Left ventricle myocardium superior (tissue), 1 donor: Measurements from ENCODE around the gene FXR1. TPM values are rescaled to one million over a fixed set of nuclear protein-coding genes. Genes with fewer than 3 reads are reported as not detected.
"Not testable (repeated sequence)": the region's sequence is repeated elsewhere in the genome, so short reads cannot be mapped to it uniquely, and the experiment has no call there.

Experiments used
- ATAC-seq: fragments of 200-7000 bp; cut with Tn5 transposase; one replicate; pipeline ENCODE4 v1.9.1; 2020; ENCODE audit warnings: mild to moderate bottlenecking, moderate library complexity
- DNase-seq: peaks from one replicate; pipeline ENCODE4 v3.0.0-alpha.2; 2020
- intact Hi-C: fragments of 100-400 bp; cut with micrococcal nuclease; formaldehyde crosslinking; loops from one replicate; pipeline ENCODE4 v1.11.0; 2022
- total RNA-seq: library from RNA; stranded (reverse); fragmentation: NEBNext Ultra II Directional; extraction: Animal tissue kit (Norgen Biotek cat#: 25700); gene quantifications from one replicate; pipeline ENCODE4 v1.2.1, GENCODE V29; 2021
- donor health status: DM: no; HTN: yes; CAD: no; lungs with severe emphysema.

FXR1 gene
- total RNA-seq, 1 donor from 2014 or later = 328 TPM

- ATAC-seq (no peak), DNase-seq (no peak)
- intact Hi-C loops = loop anchor here (10.0 kb wide), 1 partner anchor 55 kb away; the partner anchor contains the start of gene DNAJC19
Measured at GRCh38 chr3:180929376-180929775, 16.9 kb downstream of the FXR1 start.

DNA sequence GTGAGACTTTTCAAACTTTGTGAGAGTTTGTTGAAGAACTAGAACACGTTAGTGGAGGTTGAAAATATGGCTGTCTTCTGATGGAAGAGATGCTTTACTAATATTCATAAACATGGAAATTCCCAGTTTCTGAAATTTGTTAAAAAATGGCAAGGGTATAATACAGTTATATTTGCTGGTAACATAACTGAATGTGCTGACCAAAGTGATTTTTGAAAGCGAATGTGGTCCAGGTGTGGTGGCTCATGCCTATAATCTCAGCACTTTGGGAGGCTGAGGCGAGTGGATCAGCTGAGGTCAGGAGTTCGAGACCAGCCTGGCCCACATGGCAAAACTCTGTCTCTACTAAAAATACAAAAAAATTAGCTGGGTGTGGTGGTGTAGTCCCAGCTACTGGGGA is 18.1 kb downstream of the FXR1 start:
- intact Hi-C loops = no loop called here
- DNase-seq = no peak
- no peak for ATAC-seq

GRCh38 chr3:180932819-180933218 is 20.3 kb downstream of the FXR1 start:
- ATAC-seq (no peak), DNase-seq (no peak)
- intact Hi-C loops = no loop called here

- intact Hi-C loops = no loop called here
Measured at GRCh38 chr3:180934638-180935037, 22.2 kb downstream of the FXR1 start.

GRCh38 chr3:180940826-180941225 is 28.4 kb downstream of the FXR1 start:
- intact Hi-C loops = no loop called here
- no peak for DNase-seq
- ATAC-seq = no peak

More at GRCh38 chr3:180934638-180935037, 22.2 kb downstream of the FXR1 start:
- no peak for DNase-seq
- no peak for ATAC-seq

GRCh38 chr3:180947761-180948390 is 35.4 kb downstream of the FXR1 start:
- DNase-seq = no peak
- intact Hi-C loops = no loop called here
- no peak for ATAC-seq

- intact Hi-C loops = no loop called here
- no peak for DNase-seq
Measured at GRCh38 chr3:180959691-180960090, 47.2 kb downstream of the FXR1 start.

DNA sequence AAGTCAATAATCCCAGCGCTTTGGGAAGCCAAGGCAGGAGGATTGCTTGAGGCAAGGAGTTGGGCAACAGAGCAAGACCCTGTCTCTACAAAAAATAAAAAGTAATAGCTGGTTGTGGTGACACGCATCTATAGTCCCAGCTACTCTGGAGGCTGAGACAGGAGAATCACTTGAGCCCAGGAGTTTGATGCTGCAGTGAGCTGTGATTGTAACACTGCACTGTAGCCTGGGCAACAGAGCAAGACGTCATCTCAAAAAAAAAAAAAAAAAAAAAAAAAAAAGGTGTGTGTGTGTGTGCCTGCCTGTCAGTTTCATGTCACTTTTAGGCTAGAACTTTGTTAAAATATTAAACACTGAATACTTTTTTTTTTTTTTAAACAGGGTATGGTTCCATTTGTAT is 48.6 kb downstream of the FXR1 start:
- DNase-seq (no peak), ATAC-seq (no peak)
- intact Hi-C loops = no loop called here

More at GRCh38 chr3:180959691-180960090, 47.2 kb downstream of the FXR1 start:
- ATAC-seq = no peak

DNA sequence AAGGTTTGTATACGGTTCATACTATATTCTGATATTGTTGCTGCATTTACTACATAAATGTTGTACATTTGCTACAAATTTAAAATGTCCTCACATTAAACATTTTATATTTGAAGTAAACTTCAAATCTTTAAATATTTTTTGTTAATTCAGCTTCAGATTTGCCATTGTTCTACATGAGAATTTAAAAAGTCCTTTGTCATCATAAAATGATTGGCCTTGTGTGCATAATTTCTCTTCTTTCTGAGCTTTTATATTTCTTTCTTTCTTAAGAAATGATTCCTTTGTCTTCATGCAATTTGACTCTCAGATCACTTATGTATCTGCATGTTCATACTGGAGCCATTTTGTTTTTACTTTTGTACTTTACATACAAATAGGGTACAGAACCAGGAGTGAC is 49.1 kb downstream of the FXR1 start:
- intact Hi-C loops = no loop called here
- DNase-seq (no peak), ATAC-seq (no peak)

DNA sequence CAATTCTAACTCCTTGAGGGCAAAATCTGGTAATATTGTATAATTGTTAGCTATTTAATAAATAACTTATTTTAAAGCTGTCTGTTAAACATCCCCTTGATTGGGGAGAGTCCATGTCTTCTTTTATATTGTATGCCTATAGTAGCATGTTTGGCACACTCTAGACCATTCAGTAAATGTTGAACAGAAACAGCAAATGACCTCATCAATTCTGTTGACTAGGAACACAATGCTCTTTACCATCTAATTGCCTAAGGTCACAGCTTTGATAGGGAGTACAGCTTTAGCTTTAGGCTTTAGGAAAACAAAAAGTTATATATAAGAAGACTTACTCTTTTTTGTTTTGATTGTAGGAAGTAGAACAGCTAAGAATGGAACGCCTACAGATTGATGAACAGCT is 50.1 kb downstream of the FXR1 start:
- ATAC-seq (peak; percentile 33), DNase-seq (no peak)
- intact Hi-C loops = no loop called here

DNA sequence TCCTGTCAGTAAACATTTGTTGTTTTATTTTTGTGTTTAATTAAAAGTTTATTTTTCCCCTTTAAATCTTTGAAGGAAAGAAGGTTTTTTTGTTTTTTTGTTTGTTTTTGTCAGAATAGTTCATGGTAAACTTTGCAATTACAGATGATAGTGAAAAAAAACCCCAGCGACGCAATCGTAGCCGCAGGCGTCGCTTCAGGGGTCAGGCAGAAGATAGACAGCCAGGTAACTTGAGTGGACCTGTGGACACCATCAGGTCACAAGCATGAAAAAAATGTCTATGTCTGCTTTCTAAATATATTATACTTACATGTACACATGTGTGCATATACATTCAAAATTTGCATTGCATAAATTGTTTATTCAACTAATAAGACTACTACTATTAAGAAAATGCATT is 58.5 kb downstream of the FXR1 start:
- ATAC-seq = no peak
- intact Hi-C loops = no loop called here
- peak; percentile 23 for DNase-seq

GRCh38 chr3:180973543-180973942 is 61.1 kb downstream of the FXR1 start:
- ATAC-seq = no peak
- intact Hi-C loops = no loop called here
- no peak for DNase-seq

DNA sequence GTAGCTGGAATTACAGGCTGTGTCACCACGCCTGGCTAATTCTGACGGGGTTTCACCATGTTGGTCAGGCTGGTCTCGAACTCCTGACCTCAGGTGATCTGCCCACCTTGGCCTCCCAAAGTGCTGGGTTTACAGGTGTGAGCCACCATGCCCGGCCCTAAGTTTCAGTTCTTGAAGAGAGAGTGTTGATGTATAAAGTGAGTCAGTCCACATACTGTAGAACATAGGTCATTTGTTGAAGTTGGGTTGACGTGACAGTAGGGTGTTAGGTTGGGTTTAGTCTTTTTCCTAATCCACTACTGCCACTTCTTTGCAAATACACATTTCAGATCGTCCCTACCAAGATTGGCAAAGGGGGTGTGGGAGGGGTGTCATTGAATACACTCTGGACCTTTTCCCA is 61.8 kb downstream of the FXR1 start:
- ATAC-seq (peak; percentile 18), DNase-seq (no peak)
- intact Hi-C loops = no loop called here

DNA sequence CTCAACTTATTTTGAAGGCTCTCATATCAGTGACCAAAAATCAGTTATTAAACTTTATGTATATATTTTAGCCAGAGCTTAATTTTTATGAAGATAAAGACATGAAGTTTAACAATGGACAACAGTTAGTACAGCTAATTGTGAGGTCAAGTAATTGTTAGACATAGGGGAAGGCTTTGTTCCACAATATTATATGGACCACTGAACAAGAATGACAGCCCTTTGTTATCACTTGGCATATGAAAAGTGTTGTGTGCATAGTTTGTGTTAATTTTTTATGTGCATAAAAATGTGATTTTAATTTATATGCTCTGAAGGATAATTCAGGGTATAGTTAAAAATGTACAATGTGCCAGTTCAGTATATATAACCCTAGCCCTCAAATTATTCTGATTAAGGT is 65.0 kb downstream of the FXR1 start:
- intact Hi-C loops = no loop called here
- DNase-seq (no peak), ATAC-seq (no peak)

GRCh38 chr3:180979961-180980360 is 67.5 kb downstream of the FXR1 start:
- intact Hi-C loops = loop anchor here (10.0 kb wide), 1 partner anchor 55 kb away; no protein-coding TSS in a partner anchor
- ATAC-seq (peak; percentile 36), DNase-seq (no peak)

DNA sequence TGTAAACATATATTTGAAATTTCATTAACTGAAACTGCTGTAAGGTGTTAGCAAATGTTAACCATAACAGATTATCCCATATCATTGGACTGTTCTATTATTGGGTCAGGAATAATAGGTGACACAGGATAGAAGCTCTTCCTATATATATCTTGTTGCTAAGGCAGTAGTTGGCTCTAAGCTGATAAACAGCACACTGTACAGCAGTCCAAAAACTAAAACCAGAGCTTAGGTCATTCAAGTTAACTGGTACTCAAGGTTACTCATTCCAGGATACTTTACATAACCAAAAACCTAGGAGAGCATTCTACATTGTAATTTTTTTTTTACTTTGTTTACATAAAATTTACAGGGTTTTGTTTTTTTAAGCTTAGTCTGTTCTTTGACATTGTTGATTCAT is 68.1 kb downstream of the FXR1 start:
- no peak for DNase-seq
- peak; percentile 96 for ATAC-seq
- intact Hi-C loops = loop anchor here (10.0 kb wide), 1 partner anchor 56 kb away; no protein-coding TSS in a partner anchor

DNA sequence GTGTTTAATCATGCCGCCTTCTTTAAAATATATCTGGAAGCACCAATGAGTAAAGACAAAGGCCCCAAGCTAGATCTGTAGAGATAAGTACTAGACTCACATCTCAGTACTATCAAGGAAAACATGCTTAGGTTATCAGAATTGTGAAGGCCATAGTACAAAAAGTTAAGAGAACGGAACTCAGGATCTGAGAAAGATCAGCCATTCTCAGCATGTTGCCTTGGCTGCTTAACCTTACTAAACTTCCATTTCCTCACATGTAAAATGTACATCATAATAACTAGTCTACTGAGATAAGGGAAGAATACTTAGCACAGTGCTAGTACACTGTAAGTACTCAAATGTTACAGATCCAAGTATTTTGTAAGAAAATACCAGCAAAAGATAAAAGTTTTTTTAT is 69.4 kb downstream of the FXR1 start:
- intact Hi-C loops = loop anchor here (10.0 kb wide), 1 partner anchor 57 kb away; no protein-coding TSS in a partner anchor
- no peak for ATAC-seq
- no peak for DNase-seq

- no peak for ATAC-seq
- intact Hi-C loops = loop anchor here (10.0 kb wide), 1 partner anchor 58 kb away; no protein-coding TSS in a partner anchor
- DNase-seq = no peak
Measured at GRCh38 chr3:180983136-180983535, 70.7 kb downstream of the FXR1 start.

DNA sequence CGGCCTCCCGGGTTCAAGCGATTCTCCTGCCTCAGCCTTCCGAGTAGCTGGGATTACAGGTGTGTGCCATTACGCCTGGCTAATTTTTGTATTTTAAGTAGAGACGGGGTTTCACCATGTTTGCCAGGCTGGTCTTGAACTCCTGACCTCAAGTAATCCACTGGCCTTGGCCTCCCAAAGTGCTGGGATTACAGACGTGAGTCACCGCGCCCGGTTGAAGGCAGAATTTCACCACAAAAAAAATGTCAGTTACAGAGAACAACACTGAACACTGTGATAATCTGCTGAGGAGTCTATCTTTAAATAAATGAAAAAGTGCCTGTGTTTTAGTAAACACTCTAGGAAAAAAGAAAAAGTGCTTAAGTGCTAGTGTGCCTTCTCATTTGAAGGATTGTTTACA is 73.9 kb downstream of the FXR1 start:
- intact Hi-C loops = loop anchor here (10.0 kb wide), 1 partner anchor 62 kb away; no protein-coding TSS in a partner anchor
- not testable (repeated sequence) for ATAC-seq

GRCh38 chr3:180987344-180987743 is 74.9 kb downstream of the FXR1 start:
- ATAC-seq (no peak), DNase-seq (no peak)
- intact Hi-C loops = loop anchor here (10.0 kb wide), 1 partner anchor 63 kb away; no protein-coding TSS in a partner anchor

More for the DNA sequence above, 73.9 kb downstream of the FXR1 start:
- not testable (repeated sequence) for DNase-seq
